Mesenchymal stem cell (in vitro differentiated cells and primary cell): ENCODE results near the gene FIGN.

Experiments
- DNase-seq: peaks from one replicate; pipeline ENCODE4 v3.0.0-alpha.2; 2013
- H2AFZ ChIP-seq: one replicate; pipeline ENCODE4 v1.6.1; 2013; ENCODE audit warnings: low read depth, mild to moderate bottlenecking, control low read depth, inconsistent platforms, low read length, moderate library complexity
- H2AK5ac ChIP-seq: 2 replicates; pipeline ENCODE4 v1.6.1; 2013; ENCODE audit warnings: low read length, moderate library complexity, mild to moderate bottlenecking, inconsistent platforms; ENCODE audit not compliant: severe bottlenecking
- H2BK120ac ChIP-seq: one replicate; pipeline ENCODE4 v1.6.1; 2013; ENCODE audit warnings: low read depth, mild to moderate bottlenecking, inconsistent platforms, low read length, moderate library complexity
- H2BK12ac ChIP-seq, 2 experiments: one replicate each; pipeline ENCODE4 v1.6.1; 2013; ENCODE audit warnings: inconsistent platforms in 2 of 2, low read length in 2 of 2, mild to moderate bottlenecking in 2 of 2, moderate library complexity in 2 of 2, control low read depth in 1 of 2
- H2BK15ac ChIP-seq: one replicate; pipeline ENCODE4 v1.6.1; 2013; ENCODE audit warnings: mild to moderate bottlenecking, low read depth, inconsistent platforms; ENCODE audit not compliant: poor library complexity, severe bottlenecking
- H2BK5ac ChIP-seq: 2 replicates; pipeline ENCODE4 v1.6.1; 2013; ENCODE audit warnings: low read depth, mild to moderate bottlenecking, low read length, control low read depth, inconsistent platforms; ENCODE audit not compliant: poor library complexity, severe bottlenecking
- H3K14ac ChIP-seq, 2 experiments: one replicate each; pipeline ENCODE4 v1.6.1; 2013; ENCODE audit warnings: inconsistent platforms in 2 of 2, low read length in 2 of 2, control low read depth in 1 of 2, mild to moderate bottlenecking in 1 of 2, moderate library complexity in 1 of 2
- H3K18ac ChIP-seq, 2 experiments: one replicate each; pipeline ENCODE4 v1.6.1; 2013; ENCODE audit warnings: inconsistent platforms in 2 of 2, low read length in 2 of 2, control low read depth in 1 of 2, low read depth in 1 of 2, mild to moderate bottlenecking in 1 of 2
- H3K23ac ChIP-seq, 2 experiments: one replicate each; pipeline ENCODE4 v1.6.1; 2013; ENCODE audit warnings: inconsistent platforms in 2 of 2, low read length in 2 of 2, mild to moderate bottlenecking in 2 of 2, moderate library complexity in 2 of 2, control low read depth in 1 of 2
- H3K27ac ChIP-seq: 2 replicates; pipeline ENCODE4 v1.5.1; 2013; ENCODE audit warnings: mild to moderate bottlenecking, moderate library complexity, low read length, control low read depth, inconsistent platforms; ENCODE audit not compliant: poor library complexity, severe bottlenecking
- H3K27me3 ChIP-seq, 2 experiments: 2 replicates each; pipeline versions ENCODE4 v1.6.1 to v1.7.0; 2013; ENCODE audit warnings: low read length in 2 of 2, mild to moderate bottlenecking in 2 of 2, moderate library complexity in 2 of 2, control low read depth in 1 of 2, inconsistent platforms in 1 of 2; ENCODE audit not compliant: control insufficient read depth in 1 of 2, insufficient read depth in 1 of 2
- H3K36me3 ChIP-seq, 2 experiments: 2 replicates each; pipeline versions ENCODE4 v1.6.1 to v1.7.0; 2013; ENCODE audit warnings: low read length in 2 of 2, control low read depth in 1 of 2, inconsistent platforms in 1 of 2, low read depth in 1 of 2, mild to moderate bottlenecking in 1 of 2; ENCODE audit not compliant: insufficient read depth in 2 of 2, control insufficient read depth in 1 of 2
- H3K4ac ChIP-seq, 2 experiments: one replicate each; pipeline ENCODE4 v1.6.1; 2013; ENCODE audit warnings: inconsistent platforms in 2 of 2, low read length in 2 of 2, mild to moderate bottlenecking in 2 of 2, moderate library complexity in 2 of 2, control low read depth in 1 of 2, low read depth in 1 of 2
- H3K4me1 ChIP-seq: 2 replicates; pipeline ENCODE4 v1.6.1; 2013; ENCODE audit warnings: low read depth, low read length, control low read depth; ENCODE audit not compliant: control insufficient read depth, insufficient read depth
- H3K4me2 ChIP-seq: 2 replicates; pipeline ENCODE4 v1.6.1; 2013; ENCODE audit warnings: low read length, mild to moderate bottlenecking, inconsistent platforms; ENCODE audit not compliant: poor library complexity, severe bottlenecking
- H3K4me3 ChIP-seq, 2 experiments: 2 replicates each; pipeline versions ENCODE4 v1.5.1 to v1.7.0; 2013; ENCODE audit warnings: low read length in 2 of 2, mild to moderate bottlenecking in 2 of 2, control low read depth in 1 of 2, low read depth in 1 of 2; ENCODE audit not compliant: insufficient read depth in 1 of 2
- H3K79me1 ChIP-seq: replicated peaks from 2 replicates; pipeline ENCODE4 v1.6.1; 2013; ENCODE audit warnings: mild to moderate bottlenecking, control low read depth, low read length, inconsistent platforms; ENCODE audit not compliant: poor library complexity, severe bottlenecking
- H3K9ac ChIP-seq: 2 replicates; pipeline ENCODE4 v1.7.0; 2013; ENCODE audit warnings: mild to moderate bottlenecking, low read length, moderate library complexity
- H3K9me3 ChIP-seq: 2 replicates; pipeline ENCODE4 v1.7.0; 2013; ENCODE audit warnings: mild to moderate bottlenecking, low read length; ENCODE audit not compliant: control insufficient read depth
- H4K8ac ChIP-seq: one replicate; pipeline ENCODE4 v1.6.1; 2013; ENCODE audit warnings: inconsistent platforms, mild to moderate bottlenecking, low read length, moderate library complexity
- H4K91ac ChIP-seq: one replicate; pipeline ENCODE4 v1.6.1; 2013; ENCODE audit warnings: mild to moderate bottlenecking, low read length, inconsistent platforms
- WGBS: methylation state at CpG from one replicate; pipeline ENCODE4 v1.1.7; 2013; ENCODE audit warnings: mixed read lengths; 5-methylcytosine and 5-hydroxymethylcytosine counted together

Gene FIGN

GRCh38 chr2:163625632-163626031, 110.2 kb downstream of the FIGN start:
- no peaks in the 10 kb centered on the region for H3K27me3 ChIP-seq
- no peak overlapping the region for H2AK5ac ChIP-seq
- no peak for DNase-seq
- no peak overlapping the region for H2BK12ac ChIP-seq
- no peak overlapping the region for H3K14ac ChIP-seq
- H2BK15ac ChIP-seq: no peak overlapping the region
- no peak overlapping the region for H3K4me3 ChIP-seq
- no peaks in the 10 kb centered on the region for H3K36me3 ChIP-seq
- 100% methylated on average over 1 of the region's 1 CpG for WGBS
- no peak overlapping the region for H2BK5ac ChIP-seq
- no peak overlapping the region for H3K23ac ChIP-seq
- no peak overlapping the region for H4K91ac ChIP-seq
- H3K4ac ChIP-seq: no peak overlapping the region
- no peak overlapping the region for H4K8ac ChIP-seq
- H3K18ac ChIP-seq: no peak overlapping the region
- peaks cover 20% of the 10 kb centered on the region for H3K79me1 ChIP-seq
- peaks cover 2% of the 10 kb centered on the region for H3K4me1 ChIP-seq
- no peak overlapping the region for H2BK120ac ChIP-seq
- no peak overlapping the region for H3K27ac ChIP-seq
- H3K9me3 ChIP-seq: no peaks in the 10 kb centered on the region
- H3K9ac ChIP-seq: no peak overlapping the region
- H3K4me2 ChIP-seq: no peak overlapping the region
- H2AFZ ChIP-seq: no peak overlapping the region

- no peak overlapping the region for H3K18ac ChIP-seq
- H2BK5ac ChIP-seq: no peak overlapping the region
- H3K4me3 ChIP-seq: no peak overlapping the region
- DNase-seq: no peak
- no peak overlapping the region for H2BK15ac ChIP-seq
- peak overlapping the region; percentile 40 for H4K8ac ChIP-seq
- H2AFZ ChIP-seq: no peak overlapping the region
- no peak overlapping the region for H3K4ac ChIP-seq
- H3K79me1 ChIP-seq: peaks cover 9% of the 10 kb centered on the region
- H3K4me2 ChIP-seq: no peak overlapping the region
- H3K23ac ChIP-seq: no peak overlapping the region
- no peak overlapping the region for H3K14ac ChIP-seq
- no peaks in the 10 kb centered on the region for H3K9me3 ChIP-seq
- H3K4me1 ChIP-seq: peaks cover 2% of the 10 kb centered on the region
- 51% methylated on average over 5 of the region's 7 CpGs for WGBS
- H2BK12ac ChIP-seq: no peak overlapping the region
- no peaks in the 10 kb centered on the region for H3K27me3 ChIP-seq
- H3K9ac ChIP-seq: no peak overlapping the region
- H4K91ac ChIP-seq: no peak overlapping the region
- no peak overlapping the region for H2AK5ac ChIP-seq
- no peaks in the 10 kb centered on the region for H3K36me3 ChIP-seq
- H3K27ac ChIP-seq: no peak overlapping the region
- H2BK120ac ChIP-seq: no peak overlapping the region
Measured at GRCh38 chr2:163621445-163622004, 114.3 kb downstream of the FIGN start.

GRCh38 chr2:163617517-163617916, 118.3 kb downstream of the FIGN start:
- H3K9ac ChIP-seq: no peak overlapping the region
- H3K18ac ChIP-seq: no peak overlapping the region
- no CpG with 5 or more reads among the region's 2 CpGs for WGBS
- no peaks in the 10 kb centered on the region for H3K27me3 ChIP-seq
- peaks cover 15% of the 10 kb centered on the region for H3K79me1 ChIP-seq
- H3K4me3 ChIP-seq: no peak overlapping the region
- no peak overlapping the region for H3K27ac ChIP-seq
- H4K91ac ChIP-seq: no peak overlapping the region
- no peaks in the 10 kb centered on the region for H3K36me3 ChIP-seq
- no peaks in the 10 kb centered on the region for H3K9me3 ChIP-seq
- no peak overlapping the region for H2AK5ac ChIP-seq
- H2BK12ac ChIP-seq: no peak overlapping the region
- H2BK120ac ChIP-seq: no peak overlapping the region
- peaks cover 2% of the 10 kb centered on the region for H3K4me1 ChIP-seq
- no peak overlapping the region for H2AFZ ChIP-seq
- H2BK5ac ChIP-seq: no peak overlapping the region
- no peak overlapping the region for H3K23ac ChIP-seq
- no peak for DNase-seq
- no peak overlapping the region for H3K4me2 ChIP-seq
- no peak overlapping the region for H4K8ac ChIP-seq
- no peak overlapping the region for H3K14ac ChIP-seq
- H2BK15ac ChIP-seq: no peak overlapping the region
- no peak overlapping the region for H3K4ac ChIP-seq

GRCh38 chr2:163613266-163613731, 122.5 kb downstream of the FIGN start:
- H3K79me1 ChIP-seq: peaks cover 30% of the 10 kb centered on the region
- no peak overlapping the region for H2BK5ac ChIP-seq
- H3K4me1 ChIP-seq: peaks cover 3% of the 10 kb centered on the region
- no peak overlapping the region for H3K4ac ChIP-seq
- H2BK120ac ChIP-seq: no peak overlapping the region
- no peak overlapping the region for H3K23ac ChIP-seq
- WGBS: 77% methylated on average over 2 of the region's 3 CpGs
- no peaks in the 10 kb centered on the region for H3K27me3 ChIP-seq
- H3K9me3 ChIP-seq: no peaks in the 10 kb centered on the region
- no peak overlapping the region for H2BK12ac ChIP-seq
- H3K4me2 ChIP-seq: no peak overlapping the region
- H2AK5ac ChIP-seq: no peak overlapping the region
- H2BK15ac ChIP-seq: no peak overlapping the region
- no peak overlapping the region for H2AFZ ChIP-seq
- no peak overlapping the region for H3K4me3 ChIP-seq
- H3K27ac ChIP-seq: no peak overlapping the region
- no peak for DNase-seq
- peak overlapping the region; percentile 22 for H4K8ac ChIP-seq
- no peak overlapping the region for H3K9ac ChIP-seq
- H3K14ac ChIP-seq: no peak overlapping the region
- H3K18ac ChIP-seq: peak overlapping the region in 1 of 2 experiments; percentile 26
- H4K91ac ChIP-seq: no peak overlapping the region
- peaks cover 5 to 22% of the 10 kb centered on the region in 2 experiments for H3K36me3 ChIP-seq
